ES-I3 (cell line): ENCODE measurements around the gene HACD3.

Source experiments
- H3K36me3 ChIP-seq: 2 replicates; pipeline ENCODE4 v1.6.1; 2013; ENCODE audit warnings: mild to moderate bottlenecking, low read length, control low read depth, moderate library complexity; ENCODE audit not compliant: insufficient read depth
- H3K4me1 ChIP-seq: 2 replicates; pipeline ENCODE4 v1.6.1; 2013; ENCODE audit warnings: mild to moderate bottlenecking, control low read depth, low read length; ENCODE audit not compliant: insufficient read depth
- H3K9ac ChIP-seq: 2 replicates; pipeline ENCODE4 v1.6.1; 2013; ENCODE audit warnings: low read depth, mild to moderate bottlenecking, low read length, moderate library complexity
- H3K9me3 ChIP-seq: 2 replicates; pipeline ENCODE4 v1.6.1; 2013; ENCODE audit warnings: mild to moderate bottlenecking, low read length, moderate library complexity; ENCODE audit not compliant: control insufficient read depth, insufficient read depth

The HACD3 gene

GRCh38 chr15:65623103-65623502 is 92.8 kb downstream of the HACD3 start:
- H3K36me3 ChIP-seq: no peaks in the 10 kb centered on the region
- H3K4me1 ChIP-seq: peaks cover 10% of the 10 kb centered on the region; the same call in 1 of the 2 replicates

GRCh38 chr15:65626856-65627255 is 96.6 kb downstream of the HACD3 start:
- no peaks in the 10 kb centered on the region for H3K9me3 ChIP-seq
- no peak overlapping the region for H3K9ac ChIP-seq

More at GRCh38 chr15:65623103-65623502, 92.8 kb downstream of the HACD3 start:
- H3K9me3 ChIP-seq: no peaks in the 10 kb centered on the region
- H3K9ac ChIP-seq: no peak overlapping the region

More at GRCh38 chr15:65626856-65627255, 96.6 kb downstream of the HACD3 start:
- no peaks in the 10 kb centered on the region for H3K36me3 ChIP-seq
- 0 out of 2 replicates have a peak, but pooled peaks cover 4% of the 10 kb centered on the region for H3K4me1 ChIP-seq
